Astrocyte (in vitro differentiated cells and primary cell): ENCODE measurements around the gene RSAD1.

Experiments used
- EZH2 ChIP-seq: IDR thresholded peaks from 2 replicates; pipeline ENCODE4 v1.6.1; 2012; ENCODE audit warnings: mild to moderate bottlenecking, low read length, inconsistent platforms; ENCODE audit not compliant: insufficient read depth
- TF ChIP-seq, protein P1 (sequence below): IDR thresholded peaks from 2 replicates; pipeline ENCODE4 v1.5.1; 2011; ENCODE audit warnings: low read depth, mild to moderate bottlenecking, inconsistent platforms, low read length, moderate library complexity; ENCODE audit not compliant: insufficient read depth

DNA sequence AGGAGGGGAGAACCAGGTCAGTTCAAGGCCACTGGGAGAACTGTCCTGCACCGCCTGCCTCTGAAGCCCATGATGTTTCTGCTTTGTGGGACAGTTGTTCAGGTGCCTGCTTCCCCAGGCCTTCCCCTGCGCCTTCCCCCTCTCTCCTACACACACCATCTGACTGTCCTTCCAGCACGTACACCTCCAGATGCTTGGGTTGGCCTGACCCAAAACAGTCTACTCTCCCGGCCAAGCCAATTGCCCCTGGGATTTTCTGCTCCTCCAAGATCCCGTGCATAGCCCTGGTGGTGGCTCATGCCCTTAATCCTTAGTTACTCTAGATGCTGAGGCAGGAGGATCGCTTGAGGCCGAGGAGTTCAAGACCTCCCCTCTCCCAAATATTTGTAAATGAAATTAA is 684 bp upstream of the RSAD1 start:
- no peak for TF ChIP-seq EZH2
- TF ChIP-seq, protein P1, sequence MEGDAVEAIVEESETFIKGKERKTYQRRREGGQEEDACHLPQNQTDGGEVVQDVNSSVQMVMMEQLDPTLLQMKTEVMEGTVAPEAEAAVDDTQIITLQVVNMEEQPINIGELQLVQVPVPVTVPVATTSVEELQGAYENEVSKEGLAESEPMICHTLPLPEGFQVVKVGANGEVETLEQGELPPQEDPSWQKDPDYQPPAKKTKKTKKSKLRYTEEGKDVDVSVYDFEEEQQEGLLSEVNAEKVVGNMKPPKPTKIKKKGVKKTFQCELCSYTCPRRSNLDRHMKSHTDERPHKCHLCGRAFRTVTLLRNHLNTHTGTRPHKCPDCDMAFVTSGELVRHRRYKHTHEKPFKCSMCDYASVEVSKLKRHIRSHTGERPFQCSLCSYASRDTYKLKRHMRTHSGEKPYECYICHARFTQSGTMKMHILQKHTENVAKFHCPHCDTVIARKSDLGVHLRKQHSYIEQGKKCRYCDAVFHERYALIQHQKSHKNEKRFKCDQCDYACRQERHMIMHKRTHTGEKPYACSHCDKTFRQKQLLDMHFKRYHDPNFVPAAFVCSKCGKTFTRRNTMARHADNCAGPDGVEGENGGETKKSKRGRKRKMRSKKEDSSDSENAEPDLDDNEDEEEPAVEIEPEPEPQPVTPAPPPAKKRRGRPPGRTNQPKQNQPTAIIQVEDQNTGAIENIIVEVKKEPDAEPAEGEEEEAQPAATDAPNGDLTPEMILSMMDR = no peak
